ENCODE data around the gene NCKAP5L. TPM values are rescaled to one million over a fixed set of nuclear protein-coding genes. Genes with fewer than 3 reads are reported as not detected.
"Not testable (repeated sequence)": the region's sequence is repeated elsewhere in the genome, so short reads cannot be mapped to it uniquely, and the experiment has no call there.

The NCKAP5L gene
- total RNA-seq, 1 donor from 2014 or later: 4.8 TPM

DNA sequence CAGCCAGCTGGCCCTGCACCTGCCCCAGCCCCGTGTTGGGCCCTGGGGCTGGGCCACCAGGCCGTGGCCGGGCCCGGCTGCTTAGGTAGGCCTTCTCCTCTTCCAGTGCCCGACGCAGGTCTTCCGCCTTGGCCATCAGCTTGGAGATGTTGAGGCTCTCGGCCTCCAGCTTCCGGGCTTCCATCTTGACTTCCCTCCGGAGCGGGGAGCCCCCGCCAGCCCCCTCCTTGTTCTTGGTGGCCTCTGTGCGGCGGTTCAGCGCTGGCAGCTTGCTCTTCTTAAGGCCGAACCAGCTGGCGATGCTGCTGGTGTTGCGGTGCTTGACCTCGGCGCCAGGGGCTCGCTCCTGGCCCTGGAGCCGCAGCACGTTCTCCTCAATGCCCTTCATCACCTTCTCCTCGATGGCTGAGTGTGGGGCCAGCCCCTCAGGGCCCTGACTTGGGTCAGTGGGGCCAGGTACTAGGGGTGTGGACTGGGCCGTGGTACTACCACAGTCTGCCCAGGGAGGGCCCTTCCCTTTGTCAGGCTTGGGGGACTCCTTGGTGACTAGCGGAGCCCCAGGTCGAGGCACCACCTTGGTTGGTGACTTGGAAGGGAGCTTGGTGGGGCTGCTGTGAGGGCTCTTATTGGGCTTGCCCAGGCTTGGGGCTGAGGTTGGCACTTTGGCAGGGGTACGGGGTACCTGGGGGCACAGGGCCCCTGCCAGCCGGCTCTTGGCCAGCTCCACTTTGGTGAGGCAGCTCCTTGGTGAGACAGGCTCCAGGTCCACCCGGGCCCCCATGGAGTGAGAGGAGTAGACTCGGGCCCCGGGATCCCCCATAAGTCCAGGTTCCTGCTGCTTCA lies 33.2 kb downstream of the NCKAP5L start:
- no peak for DNase-seq
- H3K4me3 Mint-ChIP-seq: no peak overlapping the region
- H3K27me3 Mint-ChIP-seq: no peaks in the 10 kb centered on the region
- no peaks in the 10 kb centered on the region for H3K36me3 Mint-ChIP-seq (ENCODE audit: low read depth)
- no peaks in the 10 kb centered on the region for H3K4me1 Mint-ChIP-seq
- H3K27ac Mint-ChIP-seq: no peak overlapping the region
- H3K9me3 Mint-ChIP-seq: no peaks in the 10 kb centered on the region
- intact Hi-C loops (cut with micrococcal nuclease): no loop called here

DNA sequence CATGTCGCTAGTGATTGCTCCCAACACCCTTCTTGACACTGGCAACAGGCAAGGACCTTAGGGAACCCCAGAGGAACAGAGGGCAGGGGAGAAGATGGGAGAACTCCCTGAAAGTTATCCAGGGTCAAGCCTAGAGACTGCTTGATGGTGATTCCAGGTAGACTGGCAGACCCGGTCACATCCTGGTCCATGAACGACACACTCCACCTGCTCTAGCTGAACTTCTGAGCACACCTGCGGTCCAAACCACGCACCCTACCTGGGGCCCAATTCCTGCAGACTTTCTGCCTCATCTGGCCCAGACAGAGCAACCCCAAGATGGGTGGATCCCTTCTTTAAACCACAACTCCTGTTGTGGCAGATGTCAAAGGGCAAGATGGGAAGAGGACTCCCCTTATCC lies 34.2 kb downstream of the NCKAP5L start:
- H3K36me3 Mint-ChIP-seq (ENCODE audit: low read depth): no peaks in the 10 kb centered on the region
- no peak overlapping the region for H3K27ac Mint-ChIP-seq
- H3K4me3 Mint-ChIP-seq: no peak overlapping the region
- H3K4me1 Mint-ChIP-seq: no peaks in the 10 kb centered on the region
- H3K27me3 Mint-ChIP-seq: no peaks in the 10 kb centered on the region
- no peaks in the 10 kb centered on the region for H3K9me3 Mint-ChIP-seq
- intact Hi-C loops (cut with micrococcal nuclease): no loop called here
- no peak for DNase-seq

- Mint-ChIP-seq H3K36me3 (ENCODE audit: low read depth) (no peaks in the 10 kb centered on the region), H3K27ac (no peak overlapping the region), H3K4me3 (no peak overlapping the region), H3K4me1 (no peaks in the 10 kb centered on the region), H3K9me3 (no peaks in the 10 kb centered on the region), H3K27me3 (no peaks in the 10 kb centered on the region)
- intact Hi-C loops (cut with micrococcal nuclease): no loop called here
- DNase-seq: no peak
Measured at GRCh38 chr12:49793620-49794019, 34.6 kb downstream of the NCKAP5L start.

DNA sequence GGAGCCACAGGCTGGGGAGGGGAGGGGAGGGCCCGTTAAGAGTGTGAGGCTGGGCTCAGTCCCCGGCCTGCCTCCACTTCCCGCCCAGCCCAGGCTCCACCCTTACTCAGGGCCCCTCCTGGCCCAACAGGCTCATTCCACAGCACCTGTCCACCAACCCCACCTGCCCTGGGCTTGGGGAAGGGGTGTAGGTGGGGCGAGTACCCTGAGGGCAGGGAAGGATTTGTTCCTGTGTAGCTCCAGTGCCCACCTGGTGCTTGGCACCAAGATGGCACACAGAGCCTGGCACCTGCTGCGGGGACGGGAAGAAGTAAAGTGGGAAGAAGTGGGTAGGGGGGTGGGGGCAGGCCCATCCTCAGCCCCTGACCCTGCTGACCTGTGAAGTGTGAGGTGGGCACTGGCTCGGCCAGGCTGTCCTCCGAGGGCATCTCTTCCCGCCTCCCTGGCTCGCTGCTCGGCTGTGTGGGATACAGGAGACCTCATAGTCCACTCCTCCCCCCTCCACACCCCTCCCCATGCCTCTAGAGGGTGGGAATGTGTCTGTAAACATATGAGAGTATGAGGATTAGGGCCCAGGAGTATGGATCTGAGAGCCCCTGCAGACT lies 35.1 kb downstream of the NCKAP5L start:
- Mint-ChIP-seq H3K9me3 (no peaks in the 10 kb centered on the region), H3K4me1 (no peaks in the 10 kb centered on the region), H3K27ac (no peak overlapping the region), H3K36me3 (ENCODE audit: low read depth) (no peaks in the 10 kb centered on the region), H3K4me3 (no peak overlapping the region), H3K27me3 (no peaks in the 10 kb centered on the region)
- intact Hi-C loops (cut with micrococcal nuclease): no loop called here
- no peak for DNase-seq

GRCh38 chr12:49792181-49792970 lies 35.8 kb downstream of the NCKAP5L start:
- no peaks in the 10 kb centered on the region for H3K9me3 Mint-ChIP-seq
- no peak overlapping the region for H3K4me3 Mint-ChIP-seq
- peaks cover 3% of the 10 kb centered on the region for H3K27me3 Mint-ChIP-seq
- no peaks in the 10 kb centered on the region for H3K4me1 Mint-ChIP-seq
- no peaks in the 10 kb centered on the region for H3K36me3 Mint-ChIP-seq (ENCODE audit: low read depth)
- no peak overlapping the region for H3K27ac Mint-ChIP-seq
- no peak for DNase-seq
- intact Hi-C loops (cut with micrococcal nuclease): no loop called here

DNA sequence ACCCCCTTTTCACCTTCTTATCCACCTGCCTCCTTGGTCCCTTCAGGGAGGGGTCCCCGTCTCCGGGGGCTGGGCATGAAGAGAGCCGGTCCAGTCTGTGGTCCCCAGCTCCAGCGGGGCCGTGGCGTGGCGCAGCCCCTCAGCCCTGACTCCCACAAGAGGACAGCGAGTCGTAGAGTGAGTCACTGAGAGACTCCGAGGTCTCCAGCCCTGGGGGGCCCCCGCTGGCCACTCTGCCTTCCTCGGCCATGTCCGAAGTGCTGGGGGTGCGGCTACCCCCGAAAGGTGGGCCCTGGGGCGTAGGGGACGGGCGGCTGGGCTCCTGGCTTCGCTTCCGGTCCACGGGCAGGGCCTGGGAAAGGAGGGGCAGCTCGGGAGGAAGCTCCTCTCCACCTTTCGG lies 36.5 kb downstream of the NCKAP5L start:
- H3K4me3 Mint-ChIP-seq: no peak overlapping the region
- peaks cover 3% of the 10 kb centered on the region for H3K27me3 Mint-ChIP-seq
- no peak for DNase-seq
- no peak overlapping the region for H3K27ac Mint-ChIP-seq
- no peaks in the 10 kb centered on the region for H3K9me3 Mint-ChIP-seq
- no peaks in the 10 kb centered on the region for H3K36me3 Mint-ChIP-seq (ENCODE audit: low read depth)
- intact Hi-C loops (cut with micrococcal nuclease): no loop called here
- H3K4me1 Mint-ChIP-seq: no peaks in the 10 kb centered on the region

GRCh38 chr12:49790741-49791555 lies 37.3 kb downstream of the NCKAP5L start:
- H3K27ac Mint-ChIP-seq: no peak overlapping the region
- DNase-seq: no peak
- H3K36me3 Mint-ChIP-seq (ENCODE audit: low read depth): no peaks in the 10 kb centered on the region
- no peaks in the 10 kb centered on the region for H3K9me3 Mint-ChIP-seq
- no peaks in the 10 kb centered on the region for H3K4me1 Mint-ChIP-seq
- intact Hi-C loops (cut with micrococcal nuclease): no loop called here
- H3K4me3 Mint-ChIP-seq: no peak overlapping the region
- H3K27me3 Mint-ChIP-seq: peaks cover 3% of the 10 kb centered on the region

DNA sequence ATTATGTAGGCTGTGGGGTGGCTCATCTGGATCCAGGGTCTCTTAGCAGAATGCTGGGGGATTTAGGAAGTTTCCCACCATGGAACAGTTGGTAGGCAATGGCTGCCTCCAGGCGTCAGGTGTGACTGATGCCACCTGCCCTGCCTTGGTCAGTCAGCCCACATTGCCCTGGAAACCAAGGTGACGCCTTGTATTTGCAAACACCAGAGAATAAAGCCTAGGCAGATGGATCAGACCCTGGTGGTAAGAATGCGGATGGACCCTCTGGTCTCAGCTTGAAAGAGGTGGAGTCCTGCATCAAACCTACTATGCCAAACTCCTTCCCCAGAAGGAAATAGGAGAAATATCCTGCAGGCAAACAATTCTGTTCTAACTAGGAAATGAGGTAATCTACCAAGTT lies 38.2 kb downstream of the NCKAP5L start:
- no peaks in the 10 kb centered on the region for H3K4me1 Mint-ChIP-seq
- H3K36me3 Mint-ChIP-seq (ENCODE audit: low read depth): no peaks in the 10 kb centered on the region
- no peak for DNase-seq
- H3K27ac Mint-ChIP-seq: no peak overlapping the region
- H3K4me3 Mint-ChIP-seq: no peak overlapping the region
- H3K27me3 Mint-ChIP-seq: peaks cover 7% of the 10 kb centered on the region
- H3K9me3 Mint-ChIP-seq: no peaks in the 10 kb centered on the region
- intact Hi-C loops (cut with micrococcal nuclease): no loop called here

GRCh38 chr12:49787672-49788071 lies 40.5 kb downstream of the NCKAP5L start:
- DNase-seq: no peak
- H3K4me3 Mint-ChIP-seq: no peak overlapping the region
- H3K4me1 Mint-ChIP-seq: no peaks in the 10 kb centered on the region
- H3K9me3 Mint-ChIP-seq: no peaks in the 10 kb centered on the region
- intact Hi-C loops (cut with micrococcal nuclease): no loop called here
- H3K27ac Mint-ChIP-seq: no peak overlapping the region
- no peaks in the 10 kb centered on the region for H3K36me3 Mint-ChIP-seq (ENCODE audit: low read depth)
- peaks cover 20% of the 10 kb centered on the region for H3K27me3 Mint-ChIP-seq

DNA sequence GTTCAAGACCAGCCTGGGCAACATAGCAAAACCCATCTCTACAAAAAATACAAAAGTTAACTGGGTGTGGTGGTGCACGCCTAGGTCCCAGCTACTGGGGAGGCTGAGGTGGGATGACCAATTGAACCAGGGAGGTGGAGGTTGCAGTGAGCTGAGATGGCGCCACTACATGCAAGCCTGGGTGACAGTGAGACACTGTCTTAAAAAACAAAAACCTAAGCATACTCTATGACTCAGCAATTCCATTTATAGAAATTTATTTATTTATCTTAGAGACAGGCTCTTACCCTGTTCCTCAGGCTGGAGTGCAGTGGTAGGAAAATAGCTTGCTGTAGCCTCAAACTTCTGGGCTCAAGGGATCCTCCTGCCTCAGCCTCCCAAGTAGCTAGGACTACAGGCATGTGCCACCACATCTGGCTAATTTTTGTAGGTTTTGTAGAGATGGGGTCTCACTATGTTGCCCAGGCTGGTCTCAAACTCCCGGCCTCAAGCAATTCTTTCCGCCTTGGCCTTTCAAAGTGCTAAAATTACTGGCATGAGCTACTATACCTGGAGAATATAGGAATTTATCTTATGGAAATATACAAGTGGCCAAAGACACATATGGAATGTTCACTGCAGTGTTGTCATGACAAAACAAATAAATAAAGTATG lies 43.3 kb downstream of the NCKAP5L start:
- no peaks in the 10 kb centered on the region for H3K36me3 Mint-ChIP-seq (ENCODE audit: low read depth)
- no peaks in the 10 kb centered on the region for H3K4me1 Mint-ChIP-seq
- DNase-seq: no peak
- intact Hi-C loops (cut with micrococcal nuclease): no loop called here
- no peak overlapping the region for H3K27ac Mint-ChIP-seq
- H3K4me3 Mint-ChIP-seq: no peak overlapping the region
- peaks cover 38% of the 10 kb centered on the region for H3K27me3 Mint-ChIP-seq
- H3K9me3 Mint-ChIP-seq: no peaks in the 10 kb centered on the region

GRCh38 chr12:49783917-49784676 lies 44.1 kb downstream of the NCKAP5L start:
- Mint-ChIP-seq H3K4me3 (no peak overlapping the region), H3K27ac (no peak overlapping the region), H3K4me1 (no peaks in the 10 kb centered on the region), H3K9me3 (no peaks in the 10 kb centered on the region), H3K27me3 (peaks cover 44% of the 10 kb centered on the region), H3K36me3 (ENCODE audit: low read depth) (no peaks in the 10 kb centered on the region)
- intact Hi-C loops (cut with micrococcal nuclease): no loop called here
- no peak for DNase-seq

- H3K27ac Mint-ChIP-seq; H3K36me3 Mint-ChIP-seq (ENCODE audit: low read depth); intact Hi-C loops (cut with micrococcal nuclease); DNase-seq; H3K9me3 Mint-ChIP-seq; H3K4me3 Mint-ChIP-seq: not testable (repeated sequence)
- Mint-ChIP-seq H3K4me1 (peaks cover 11% of the 10 kb centered on the region), H3K27me3 (peaks cover 42% of the 10 kb centered on the region)
Measured at GRCh38 chr12:49780914-49781313, 47.3 kb downstream of the NCKAP5L start.

Measured in activated CD4-positive, alpha-beta T cell treated with anti-CD3 and anti-CD28 coated beads, Interleukin-2, amount 10 ng/mL, durations not matched to agents 24 days and 14 days (primary cell).